GM21390 (cell line): ENCODE data around the gene COBL.

Experiments used
- ATAC-seq: cut with Tn5 transposase; IDR thresholded peaks from one replicate; pipeline ENCODE4 v1.9.1; 2021; ENCODE audit not compliant: unreplicated experiment

COBL gene

GRCh38 chr7:50974240-50974639, 342.4 kb downstream of the COBL start:
- ATAC-seq: no peak

- ATAC-seq: no peak
Observed at GRCh38 chr7:50973814-50974213, 342.8 kb downstream of the COBL start.

GRCh38 chr7:50970092-50970491, 346.5 kb downstream of the COBL start:
- ATAC-seq: no peak
